ENCODE measurements around the gene LRRTM4.

GRCh38 chr2:76733736-76734135 is 788.4 kb downstream of the LRRTM4 start:
- no peak for TF ChIP-seq POLR2AphosphoS5 (IDR thresholded peaks at IDR 0.05; ENCODE audit: low read length)
- TF ChIP-seq NKRF (conservative IDR thresholded peaks at IDR 0.05), result no peak
- TF ChIP-seq MLLT1 (IDR thresholded peaks at IDR 0.05), result no peak
- TF ChIP-seq RFX5 (IDR thresholded peaks at IDR 0.05; ENCODE audit: low read depth, low read length), result no peak
- TF ChIP-seq TCF7 (IDR thresholded peaks at IDR 0.05; ENCODE audit: borderline replicate concordance), result no peak

All from GM12878 (cell line).